Keratinocyte (primary cell): ENCODE data around the gene KIF27. TPM values are rescaled to one million over a fixed set of nuclear protein-coding genes. Genes with fewer than 3 reads are reported as not detected.
"Not testable (repeated sequence)": the region's sequence is repeated elsewhere in the genome, so short reads cannot be mapped to it uniquely, and the experiment has no call there.

Source experiments
- DNase-seq: peaks from one replicate; pipeline ENCODE4 v3.0.0-alpha.2; 2011; ENCODE audit warnings: low read depth, missing footprints, low spot score
- FAIRE-seq: peaks from 2 replicates; lab custom pipeline; 2011; peaks lifted over from hg19 to GRCh38; lab: Jason Lieb, UNC
- H2AFZ ChIP-seq: 2 replicates; pipeline ENCODE4 v1.6.0; 2012; ENCODE audit warnings: low read length, control low read depth, inconsistent platforms; ENCODE audit not compliant: control insufficient read depth
- H3K27ac ChIP-seq: 2 replicates; pipeline ENCODE4 v1.5.1; 2011; ENCODE audit warnings: low read length; ENCODE audit not compliant: control insufficient read depth, insufficient read depth
- H3K27me3 ChIP-seq: 3 replicates; pipeline ENCODE4 v1.6.0; 2011; ENCODE audit warnings: low read length; ENCODE audit not compliant: control insufficient read depth, insufficient read depth; ENCODE audit errors: extremely low read depth
- H3K36me3 ChIP-seq, 2 experiments: 2 replicates in 1 of 2; 3 replicates in 1 of 2; pipeline ENCODE4 v1.5.1; 2011; ENCODE audit warnings: low read length in 2 of 2, mild to moderate bottlenecking in 1 of 2; ENCODE audit not compliant: control insufficient read depth in 2 of 2, insufficient read depth in 2 of 2; ENCODE audit errors: extremely low read depth in 1 of 2
- H3K4me1 ChIP-seq: 3 replicates; pipeline ENCODE4 v1.5.1; 2011; ENCODE audit warnings: low read length; ENCODE audit not compliant: control insufficient read depth, insufficient read depth; ENCODE audit errors: extremely low read depth
- H3K4me2 ChIP-seq: 3 replicates; pipeline ENCODE4 v1.6.0; 2011; ENCODE audit warnings: low read depth, low read length; ENCODE audit not compliant: control insufficient read depth, insufficient read depth; ENCODE audit errors: extremely low read depth
- H3K4me3 ChIP-seq, 3 experiments: fragments of 200-600 bp in 1 of 3; sonication (generic) in 1 of 3; 2 replicates in 2 of 3; 3 replicates in 1 of 3; pipeline ENCODE4 v1.5.1; 2011 to 2016; ENCODE audit warnings: low read length in 3 of 3, mild to moderate bottlenecking in 3 of 3, control low read depth in 2 of 3, inconsistent platforms in 1 of 3, low read depth in 1 of 3, mixed read lengths in 1 of 3, mixed run types in 1 of 3, moderate library complexity in 1 of 3; ENCODE audit not compliant: control insufficient read depth in 2 of 3, insufficient read depth in 2 of 3; ENCODE audit errors: extremely low read depth in 1 of 3
- H3K79me2 ChIP-seq: 2 replicates; pipeline ENCODE4 v1.6.0; 2012; ENCODE audit warnings: low read length; ENCODE audit not compliant: control insufficient read depth, insufficient read depth
- H3K9ac ChIP-seq: 3 replicates; pipeline ENCODE4 v1.6.0; 2011; ENCODE audit warnings: low read length; ENCODE audit not compliant: control insufficient read depth, insufficient read depth; ENCODE audit errors: extremely low read depth
- H3K9me1 ChIP-seq: 3 replicates; pipeline ENCODE4 v1.6.0; 2011; ENCODE audit warnings: low read length; ENCODE audit not compliant: control insufficient read depth, insufficient read depth; ENCODE audit errors: extremely low read depth
- H3K9me3 ChIP-seq: 2 replicates; pipeline ENCODE4 v1.5.1; 2012; ENCODE audit warnings: low read depth, low read length; ENCODE audit not compliant: control insufficient read depth
- H4K20me1 ChIP-seq: 3 replicates; pipeline ENCODE4 v1.6.0; 2011; ENCODE audit warnings: low read length; ENCODE audit not compliant: control insufficient read depth, insufficient read depth; ENCODE audit errors: extremely low read depth
- EZH2 ChIP-seq: IDR thresholded peaks from one replicate; pipeline ENCODE4 v1.6.1; 2012; ENCODE audit warnings: inconsistent platforms, mild to moderate bottlenecking, low read length, moderate library complexity
- dilution Hi-C: fragments of 300-500 bp; cut with MboI; formaldehyde crosslinking; loops from one replicate; pipeline ENCODE4 v1.7.0; 2020; ENCODE audit warnings: low sequenced_read_pairs; ENCODE audit not compliant: extremely low pct_ligation_motif_present
- polyA plus RNA-seq, 5 experiments: library from polyadenylated mRNA; depleted of rRNA in 3 of 5; stranded (reverse) in 3 of 5; stranded (forward) in 1 of 5; unstranded in 1 of 5; fragments of >200 nt; gene quantifications; 1 replicate in 1 of 5; 2 replicates in 3 of 5; 3 replicates in 1 of 5; pipeline versions ENCODE4 v1.2.1 to v1.2.3, GENCODE V29; 2011 to 2012; ENCODE audit warnings: missing spikeins in 2 of 5, low read depth in 1 of 5, low replicate concordance in 1 of 5
- TF ChIP-seq, protein P1 (sequence below), 3 experiments: IDR thresholded peaks in 1 of 3; conservative IDR thresholded peaks in 1 of 3; optimal IDR thresholded peaks in 1 of 3; 2 replicates in 2 of 3; 3 replicates in 1 of 3; pipeline versions ENCODE3 to v1.5.1; 2011; ENCODE audit warnings: low read length in 3 of 3, mild to moderate bottlenecking in 3 of 3, moderate library complexity in 2 of 3, control low read depth in 1 of 3, inconsistent platforms in 1 of 3; ENCODE audit not compliant: insufficient read depth in 2 of 3; ENCODE audit errors: extremely low read depth in 1 of 3

The KIF27 gene
- polyA plus RNA-seq, 1 donor (not counting 4 experiments of a cell fraction or from before 2014, with no cell fraction given), result 2.2 TPM

DNA sequence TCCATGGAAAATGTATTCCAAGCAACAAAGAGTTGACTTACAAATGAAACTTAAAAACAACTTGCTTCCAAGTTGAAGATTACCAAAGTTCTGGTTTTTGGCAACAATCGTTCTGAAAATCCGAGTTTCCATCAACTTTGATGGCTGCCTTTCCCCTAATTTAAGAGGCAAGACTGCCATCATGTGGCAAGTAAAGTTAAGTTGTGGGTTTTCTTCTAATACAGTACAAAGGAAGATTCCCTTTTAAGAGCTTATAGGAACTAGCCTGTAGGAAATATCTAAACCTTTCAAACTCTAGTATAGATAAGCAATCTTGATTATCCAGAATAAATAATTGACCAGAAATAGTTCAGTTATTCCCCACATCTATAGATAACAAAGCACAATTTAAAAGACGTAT, 9.0 kb downstream of the KIF27 start:
- FAIRE-seq, result peak; percentile 86
- H3K4me3 ChIP-seq, H4K20me1 ChIP-seq, H3K27ac ChIP-seq, H3K4me2 ChIP-seq, H3K9me3 ChIP-seq, DNase-seq, H3K79me2 ChIP-seq, H3K9ac ChIP-seq, H2AFZ ChIP-seq, H3K27me3 ChIP-seq, H3K36me3 ChIP-seq, H3K9me1 ChIP-seq, H3K4me1 ChIP-seq, dilution Hi-C loops: not testable (repeated sequence)
- TF ChIP-seq, protein P1, sequence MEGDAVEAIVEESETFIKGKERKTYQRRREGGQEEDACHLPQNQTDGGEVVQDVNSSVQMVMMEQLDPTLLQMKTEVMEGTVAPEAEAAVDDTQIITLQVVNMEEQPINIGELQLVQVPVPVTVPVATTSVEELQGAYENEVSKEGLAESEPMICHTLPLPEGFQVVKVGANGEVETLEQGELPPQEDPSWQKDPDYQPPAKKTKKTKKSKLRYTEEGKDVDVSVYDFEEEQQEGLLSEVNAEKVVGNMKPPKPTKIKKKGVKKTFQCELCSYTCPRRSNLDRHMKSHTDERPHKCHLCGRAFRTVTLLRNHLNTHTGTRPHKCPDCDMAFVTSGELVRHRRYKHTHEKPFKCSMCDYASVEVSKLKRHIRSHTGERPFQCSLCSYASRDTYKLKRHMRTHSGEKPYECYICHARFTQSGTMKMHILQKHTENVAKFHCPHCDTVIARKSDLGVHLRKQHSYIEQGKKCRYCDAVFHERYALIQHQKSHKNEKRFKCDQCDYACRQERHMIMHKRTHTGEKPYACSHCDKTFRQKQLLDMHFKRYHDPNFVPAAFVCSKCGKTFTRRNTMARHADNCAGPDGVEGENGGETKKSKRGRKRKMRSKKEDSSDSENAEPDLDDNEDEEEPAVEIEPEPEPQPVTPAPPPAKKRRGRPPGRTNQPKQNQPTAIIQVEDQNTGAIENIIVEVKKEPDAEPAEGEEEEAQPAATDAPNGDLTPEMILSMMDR (optimal IDR thresholded peaks at IDR 0.05 in 1 of 3, IDR thresholded peaks at IDR 0.05 in 1 of 3, conservative IDR thresholded peaks at IDR 0.05 in 1 of 3; ENCODE audit: extremely low read depth in 1 of 3, insufficient read depth in 2 of 3, low read length in 3 of 3), result peak in 1 of 3 experiments; percentile 7

DNA sequence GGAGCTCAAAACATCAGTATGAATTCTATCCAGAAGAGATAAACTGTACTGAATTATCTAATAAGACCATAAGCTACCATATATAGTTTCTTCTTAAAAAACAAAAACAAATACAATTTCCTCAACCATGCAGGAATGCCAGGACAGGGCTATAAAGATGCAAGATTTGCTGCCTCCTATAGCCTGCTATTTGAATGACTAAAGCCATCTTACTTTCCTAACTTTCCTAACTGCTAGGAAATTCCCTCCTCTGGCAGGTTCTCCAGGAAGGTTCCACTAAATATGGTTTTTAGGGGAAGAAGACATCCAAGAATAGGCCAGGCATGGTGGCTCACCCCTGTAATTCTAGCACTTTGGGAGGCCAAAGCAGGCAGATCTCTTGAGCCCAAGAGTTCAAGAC, 15.1 kb downstream of the KIF27 start:
- Histone ChIP-seq H3K27ac (no peak overlapping the region), H4K20me1 (no peaks in the 10 kb centered on the region), H3K9ac (no peak overlapping the region), H3K36me3 (no peaks in the 10 kb centered on the region), H3K4me2 (no peak overlapping the region), H3K4me3 (no peak overlapping the region), H3K79me2 (no peaks in the 10 kb centered on the region), H3K27me3 (no peaks in the 10 kb centered on the region), H2AFZ (no peak overlapping the region), H3K4me1 (no peaks in the 10 kb centered on the region), H3K9me3 (no peaks in the 10 kb centered on the region), H3K9me1 (no peaks in the 10 kb centered on the region)
- DNase-seq (no peak), FAIRE-seq (no peak)
- dilution Hi-C loops, result no loop called here
- TF ChIP-seq EZH2, result no peak
- TF ChIP-seq, protein P1 (optimal IDR thresholded peaks at IDR 0.05 in 1 of 3, IDR thresholded peaks at IDR 0.05 in 1 of 3, conservative IDR thresholded peaks at IDR 0.05 in 1 of 3; ENCODE audit: extremely low read depth in 1 of 3, insufficient read depth in 2 of 3, low read length in 3 of 3), result no peak

- H3K4me3 ChIP-seq, FAIRE-seq, H3K36me3 ChIP-seq, H3K9ac ChIP-seq, H3K9me1 ChIP-seq, H3K4me2 ChIP-seq, DNase-seq, dilution Hi-C loops, H3K27ac ChIP-seq, H4K20me1 ChIP-seq, H2AFZ ChIP-seq, H3K27me3 ChIP-seq, H3K9me3 ChIP-seq, H3K4me1 ChIP-seq, H3K79me2 ChIP-seq: not testable (repeated sequence)
Observed at GRCh38 chr9:83900615-83901014, 20.6 kb downstream of the KIF27 start.

GRCh38 chr9:83894301-83894700, 26.9 kb downstream of the KIF27 start:
- H3K9me1 ChIP-seq, H3K9ac ChIP-seq, H3K27ac ChIP-seq, DNase-seq, dilution Hi-C loops, H3K36me3 ChIP-seq, H3K27me3 ChIP-seq, H3K4me3 ChIP-seq, H3K4me1 ChIP-seq, H4K20me1 ChIP-seq, H3K4me2 ChIP-seq, H3K79me2 ChIP-seq, H2AFZ ChIP-seq, H3K9me3 ChIP-seq: not testable (repeated sequence)
- peak; percentile 87 for FAIRE-seq
